Smooth muscle cell of the coronary artery (primary cell): ENCODE results near the gene ZNF665. TPM values are rescaled to one million over a fixed set of nuclear protein-coding genes. Genes with fewer than 3 reads are reported as not detected.

Experiments used
- total RNA-seq: library from RNA; depleted of rRNA; stranded (reverse); fragments of >200 nt; gene quantifications from 2 replicates; pipeline ENCODE4 v1.2.3, GENCODE V29; 2014; ENCODE audit warnings: low replicate concordance

ZNF665 gene
- total RNA-seq, result 2.3 TPM in 2 replicates

DNA sequence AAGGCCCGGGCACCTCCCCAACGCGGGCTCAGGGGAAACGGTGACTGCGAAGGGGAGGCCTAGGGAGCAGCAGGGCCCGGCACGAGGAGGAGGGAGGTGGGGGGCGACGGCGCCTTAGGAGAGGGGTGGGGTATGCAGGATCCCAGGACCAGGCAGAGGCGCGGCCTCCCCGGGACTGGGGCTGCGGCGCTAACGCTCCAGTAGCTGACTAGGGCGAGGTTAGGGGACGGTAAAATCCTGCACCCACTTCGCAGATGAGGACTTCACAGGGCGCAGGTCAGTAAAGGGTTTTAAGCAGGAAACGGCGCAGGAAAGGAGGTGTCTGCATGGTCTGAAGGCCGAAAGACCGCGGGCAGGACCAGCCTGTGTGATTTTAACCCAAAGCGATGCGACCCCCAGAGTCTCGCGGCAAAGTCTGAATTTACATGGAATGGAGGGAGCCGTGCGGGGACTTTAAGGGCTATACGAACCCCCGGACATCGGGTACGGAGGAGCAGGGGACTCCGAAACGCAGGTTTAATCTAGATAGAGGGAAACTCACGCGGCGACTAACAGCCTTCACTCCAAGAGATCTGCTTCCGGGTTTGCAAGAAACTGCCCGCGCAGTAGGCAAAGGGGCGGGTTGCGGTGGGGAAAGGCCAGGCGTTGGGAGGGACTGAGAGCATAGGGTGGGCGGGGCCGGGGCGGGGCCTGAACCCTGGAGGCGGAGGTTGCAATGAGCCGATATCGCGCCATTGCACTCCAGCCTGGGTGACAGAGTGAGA is at the start of gene ZNF665:
TSS of gene ZNF665 (minus strand) at position 588 of the 764 bp plus-strand sequence. CDS start 10,460 bp downstream, outside the sequence.

DNA sequence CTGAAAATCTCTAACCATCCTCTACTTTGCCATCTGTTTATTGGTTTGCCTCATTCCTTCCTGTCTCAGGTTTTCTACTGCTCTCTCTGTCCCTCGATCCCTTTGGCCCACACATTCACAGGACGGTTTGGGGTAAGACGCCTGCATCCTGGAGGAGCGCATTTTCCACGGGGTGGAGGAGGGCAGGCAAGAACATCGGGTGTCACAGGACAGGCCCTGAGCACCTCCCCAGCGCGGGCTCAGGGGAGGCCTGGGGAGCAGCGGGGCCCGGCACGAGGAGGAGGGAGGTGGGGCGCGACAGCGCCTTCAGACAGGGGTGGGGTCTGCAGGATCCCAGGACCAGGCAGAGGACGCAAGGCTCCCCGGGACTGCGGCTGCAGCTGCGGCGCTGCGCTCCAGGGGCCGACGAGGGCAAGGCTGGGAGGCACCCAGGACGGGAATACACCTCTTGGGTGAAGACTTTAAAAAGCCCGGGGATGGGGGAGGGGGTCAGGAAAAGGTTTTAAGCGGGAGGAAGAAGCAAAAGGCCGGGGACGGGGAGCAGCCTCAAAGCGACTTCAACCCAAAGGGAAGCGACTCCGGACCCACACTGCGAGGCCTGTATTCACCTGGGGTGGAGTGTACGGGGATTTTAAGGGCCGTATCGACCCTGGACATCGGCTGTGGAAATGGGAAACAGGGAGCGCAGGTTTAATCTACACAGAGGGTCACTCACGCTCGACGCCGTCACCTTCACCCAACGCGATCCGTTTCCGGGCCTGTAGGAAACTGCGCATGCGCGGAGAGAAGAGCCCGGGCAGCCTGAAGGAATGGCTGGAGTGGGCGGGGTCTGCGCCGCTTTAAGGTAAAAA is 60.8 kb downstream of the ZNF665 start, which contains the start of gene ZNF415:
TSS of gene ZNF415 (minus strand) at position 770 of the 851 bp plus-strand sequence. CDS start 10,234 bp downstream, outside the sequence.

Other genes with a start within 250 kb of the ZNF665 start
- gene ZNF816, start 230.5 kb downstream of the ZNF665 start, total RNA-seq, result 8.8 and 10.9 TPM in 2 replicates
- not detected in 2 replicates for gene ERVV-1, start 179.4 kb downstream of the ZNF665 start, total RNA-seq
- not detected in 2 replicates for gene ERVV-2, start 148.6 kb downstream of the ZNF665 start, total RNA-seq
- gene ZNF160, start 89.9 kb downstream of the ZNF665 start, total RNA-seq, result 19.8 and 22.6 TPM in 2 replicates
- 4.1 and 7.1 TPM in 2 replicates for gene ZNF415, start 60.4 kb downstream of the ZNF665 start, total RNA-seq
- gene ZNF347, start 34.3 kb downstream of the ZNF665 start, total RNA-seq, result 5.4 and 6.1 TPM in 2 replicates
- 6.0 and 15.6 TPM in 2 replicates for gene ZNF677, start 61.5 kb upstream of the ZNF665 start, total RNA-seq
- gene VN1R2, start 64.9 kb upstream of the ZNF665 start, total RNA-seq, result 0.08 TPM in 1 of 2 replicates, not detected in the other
- not detected in 2 replicates for gene VN1R4, start 74.4 kb upstream of the ZNF665 start, total RNA-seq
- gene ZNF845, start 140.4 kb upstream of the ZNF665 start, total RNA-seq, result 6.0 and 7.1 TPM in 2 replicates
- gene ZNF525, start 172.3 kb upstream of the ZNF665 start, total RNA-seq, result 7.0 TPM in 2 replicates
- gene ZNF765, start 201.8 kb upstream of the ZNF665 start, total RNA-seq, result 8.9 and 10.2 TPM in 2 replicates
- gene ZNF761, start 238.6 kb upstream of the ZNF665 start, total RNA-seq, result 9.0 and 9.8 TPM in 2 replicates